Measurements from ENCODE around the gene PRKACG. TPM values are rescaled to one million over a fixed set of nuclear protein-coding genes. Genes with fewer than 3 reads are reported as not detected.

PRKACG gene
- total and polyA plus RNA-seq, 2 experiments from 2014 or later, result not detected

GRCh38 chr9:69013382-69013727 lies 558 bp downstream of the PRKACG start:
- no peak for ATAC-seq
- Mint-ChIP-seq H3K27me3 (ENCODE audit: insufficient read depth, low read depth, poor library complexity) (peaks cover 3% of the 10 kb centered on the region), H3K9me3 (no peaks in the 10 kb centered on the region; the same call in 2 of the 3 replicates), H3K4me3 (no peak overlapping the region), H3K27ac (no peak overlapping the region), H3K4me1 (peaks cover 27% of the 10 kb centered on the region), H3K36me3 (ENCODE audit: low read depth) (0 out of 3 replicates have a peak, but pooled peaks cover 4% of the 10 kb centered on the region)
- no peaks in the 10 kb centered on the region for H4K20me1 ChIP-seq (replicated peaks; ENCODE audit: insufficient read depth)
- no peaks in the 10 kb centered on the region for H3K27me3 ChIP-seq (ENCODE audit: insufficient read depth)
- H3K79me2 ChIP-seq (replicated peaks; ENCODE audit: insufficient read depth), result no peaks in the 10 kb centered on the region
- TF ChIP-seq ETS1 (IDR thresholded peaks at IDR 0.05), result no peak
- TF ChIP-seq NANOG (IDR thresholded peaks at IDR 0.05; ENCODE audit: borderline replicate concordance), result no peak
- TF ChIP-seq CREB1 (CRISPR knock-in tag; IDR thresholded peaks at IDR 0.05; ENCODE audit: low read depth), result no peak
- no peak for TF ChIP-seq ZNF462 (CRISPR knock-in tag; IDR thresholded peaks at IDR 0.05)
- no peak for TF ChIP-seq ZNF331 (CRISPR knock-in tag; IDR thresholded peaks at IDR 0.05; ENCODE audit: low read depth)
- no peak for TF ChIP-seq JUNB (IDR thresholded peaks at IDR 0.05; ENCODE audit: unreplicated experiment)
- TF ChIP-seq CTCF (conservative IDR thresholded peaks at IDR 0.05; ENCODE audit: low read depth in 2 of 2), result no peak
- TF ChIP-seq POLR2AphosphoS5 (IDR thresholded peaks at IDR 0.05; ENCODE audit: low read depth), result no peak
- no peak for TF ChIP-seq STAT1 (IDR thresholded peaks at IDR 0.05; ENCODE audit: unreplicated experiment)
- no peak for TF ChIP-seq EZH2phosphoT487 (IDR thresholded peaks at IDR 0.05; ENCODE audit: unreplicated experiment)
- no peak for TF ChIP-seq EZH2 (IDR thresholded peaks at IDR 0.05; ENCODE audit: low read depth, unreplicated experiment)
- no peak for TF ChIP-seq ZNF114 (CRISPR knock-in tag; IDR thresholded peaks at IDR 0.05)
- TF ChIP-seq REST (IDR thresholded peaks at IDR 0.05; ENCODE audit: unreplicated experiment), result no peak
- no peak overlapping the region for H3K4me3 ChIP-seq
- H3K27ac ChIP-seq (ENCODE audit: low read depth), result no peak overlapping the region
- no peaks in the 10 kb centered on the region; the same call in 1 of the 2 replicates for H3F3A ChIP-seq (replicated peaks; ENCODE audit: low read depth)
- no peak overlapping the region for H2AFZ ChIP-seq
- no peaks in the 10 kb centered on the region for H3K9me2 ChIP-seq (ENCODE audit: insufficient read depth)
- H3K36me3 ChIP-seq (ENCODE audit: insufficient read depth), result no peaks in the 10 kb centered on the region
- no peak for DNase-seq (ENCODE audit: low spot score)
- peaks cover 10% of the 10 kb centered on the region for H3K4me1 ChIP-seq (ENCODE audit: insufficient read depth)
- H3K4me2 ChIP-seq, result no peak overlapping the region
